HepG2 (cell line): ENCODE measurements around the gene ACTR3. TPM values are rescaled to one million over a fixed set of nuclear protein-coding genes. Genes with fewer than 3 reads are reported as not detected.

Source experiments
- IRX3 ChIP-seq: sonication (generic); formaldehyde crosslinking; IDR thresholded peaks from 2 replicates; pipeline ENCODE4 v1.8.1; 2023; ENCODE audit warnings: mild to moderate bottlenecking, low read depth, missing genetic modification reagents, borderline replicate concordance
- SALL2 ChIP-seq: sonication (generic); formaldehyde crosslinking; IDR thresholded peaks from 2 replicates; pipeline ENCODE4 v1.8.1; 2023; ENCODE audit warnings: mild to moderate bottlenecking, missing genetic modification reagents, inconsistent platforms
- ZNF512B ChIP-seq: sonication (generic); formaldehyde crosslinking; IDR thresholded peaks from 2 replicates; pipeline ENCODE4 v1.5.1; 2020; ENCODE audit warnings: missing genetic modification reagents, mild to moderate bottlenecking, borderline replicate concordance
- ZNF546 ChIP-seq: sonication (generic); formaldehyde crosslinking; conservative IDR thresholded peaks from 2 replicates; pipeline ENCODE4 v1.8.1; 2023; ENCODE audit warnings: mild to moderate bottlenecking, missing genetic modification reagents
- ZNF713 ChIP-seq: sonication (generic); formaldehyde crosslinking; IDR thresholded peaks from 2 replicates; pipeline ENCODE4 v1.4.0; 2020; ENCODE audit warnings: mild to moderate bottlenecking, missing genetic modification reagents
- polyA plus RNA-seq, 8 experiments: library from polyadenylated mRNA; depleted of rRNA in 3 of 8; stranded (reverse) in 7 of 8; unstranded in 1 of 8; fragments of >200 nt; fragmentation: Illumina TruSeq in 4 of 8; extraction: Trizol in 4 of 8; gene quantifications; 2 replicates each; pipeline versions ENCODE4 v1.2.1 to v1.2.3, GENCODE V29; 2011 to 2016; ENCODE audit warnings: low read depth in 4 of 8, missing spikeins in 1 of 8, mixed read lengths in 1 of 8; ENCODE audit not compliant: insufficient read depth in 1 of 8
- total RNA-seq, 5 experiments: library from RNA; depleted of rRNA; stranded (reverse); fragments of >200 nt; fragmentation: Illumina TruSeq; extraction: Trizol; gene quantifications; 2 replicates each; pipeline ENCODE4 v1.2.3, GENCODE V29; 2016; ENCODE audit warnings: low read depth in 1 of 5
- TF ChIP-seq, protein P1 (sequence below): sonication (generic); formaldehyde crosslinking; IDR thresholded peaks from one replicate; pipeline ENCODE4 v1.5.1; 2020; ENCODE audit warnings: mild to moderate bottlenecking, missing genetic modification reagents; ENCODE audit errors: not compliant biosample characterization
- TF ChIP-seq, protein P2 (sequence below): sonication (generic); formaldehyde crosslinking; IDR thresholded peaks from 2 replicates; pipeline ENCODE4 v1.4.0; 2020; ENCODE audit warnings: low read depth, mild to moderate bottlenecking, missing genetic modification reagents
- TF ChIP-seq, protein P3 (sequence below): sonication (generic); formaldehyde crosslinking; IDR thresholded peaks from 2 replicates; pipeline ENCODE4 v1.4.0; 2020; ENCODE audit warnings: missing genetic modification reagents

Gene ACTR3
- total and polyA plus RNA-seq, 2 of the 13 experiments (the other 11 are each of a cell fraction or from before 2014, with no cell fraction given): 123 to 225 TPM

- TF ChIP-seq ZNF512B (CRISPR knock-in tag) (peak; percentile 9; the same call in 1 of the 2 replicates), IRX3 (no peak), ZNF546 (CRISPR knock-in tag) (peak; percentile 78; the same call in 1 of the 2 replicates), SALL2 (CRISPR knock-in tag) (no peak), ZNF713 (CRISPR knock-in tag) (0 out of 2 replicates have a peak, but pooled peaks have one; percentile 48)
- TF ChIP-seq, protein P1, sequence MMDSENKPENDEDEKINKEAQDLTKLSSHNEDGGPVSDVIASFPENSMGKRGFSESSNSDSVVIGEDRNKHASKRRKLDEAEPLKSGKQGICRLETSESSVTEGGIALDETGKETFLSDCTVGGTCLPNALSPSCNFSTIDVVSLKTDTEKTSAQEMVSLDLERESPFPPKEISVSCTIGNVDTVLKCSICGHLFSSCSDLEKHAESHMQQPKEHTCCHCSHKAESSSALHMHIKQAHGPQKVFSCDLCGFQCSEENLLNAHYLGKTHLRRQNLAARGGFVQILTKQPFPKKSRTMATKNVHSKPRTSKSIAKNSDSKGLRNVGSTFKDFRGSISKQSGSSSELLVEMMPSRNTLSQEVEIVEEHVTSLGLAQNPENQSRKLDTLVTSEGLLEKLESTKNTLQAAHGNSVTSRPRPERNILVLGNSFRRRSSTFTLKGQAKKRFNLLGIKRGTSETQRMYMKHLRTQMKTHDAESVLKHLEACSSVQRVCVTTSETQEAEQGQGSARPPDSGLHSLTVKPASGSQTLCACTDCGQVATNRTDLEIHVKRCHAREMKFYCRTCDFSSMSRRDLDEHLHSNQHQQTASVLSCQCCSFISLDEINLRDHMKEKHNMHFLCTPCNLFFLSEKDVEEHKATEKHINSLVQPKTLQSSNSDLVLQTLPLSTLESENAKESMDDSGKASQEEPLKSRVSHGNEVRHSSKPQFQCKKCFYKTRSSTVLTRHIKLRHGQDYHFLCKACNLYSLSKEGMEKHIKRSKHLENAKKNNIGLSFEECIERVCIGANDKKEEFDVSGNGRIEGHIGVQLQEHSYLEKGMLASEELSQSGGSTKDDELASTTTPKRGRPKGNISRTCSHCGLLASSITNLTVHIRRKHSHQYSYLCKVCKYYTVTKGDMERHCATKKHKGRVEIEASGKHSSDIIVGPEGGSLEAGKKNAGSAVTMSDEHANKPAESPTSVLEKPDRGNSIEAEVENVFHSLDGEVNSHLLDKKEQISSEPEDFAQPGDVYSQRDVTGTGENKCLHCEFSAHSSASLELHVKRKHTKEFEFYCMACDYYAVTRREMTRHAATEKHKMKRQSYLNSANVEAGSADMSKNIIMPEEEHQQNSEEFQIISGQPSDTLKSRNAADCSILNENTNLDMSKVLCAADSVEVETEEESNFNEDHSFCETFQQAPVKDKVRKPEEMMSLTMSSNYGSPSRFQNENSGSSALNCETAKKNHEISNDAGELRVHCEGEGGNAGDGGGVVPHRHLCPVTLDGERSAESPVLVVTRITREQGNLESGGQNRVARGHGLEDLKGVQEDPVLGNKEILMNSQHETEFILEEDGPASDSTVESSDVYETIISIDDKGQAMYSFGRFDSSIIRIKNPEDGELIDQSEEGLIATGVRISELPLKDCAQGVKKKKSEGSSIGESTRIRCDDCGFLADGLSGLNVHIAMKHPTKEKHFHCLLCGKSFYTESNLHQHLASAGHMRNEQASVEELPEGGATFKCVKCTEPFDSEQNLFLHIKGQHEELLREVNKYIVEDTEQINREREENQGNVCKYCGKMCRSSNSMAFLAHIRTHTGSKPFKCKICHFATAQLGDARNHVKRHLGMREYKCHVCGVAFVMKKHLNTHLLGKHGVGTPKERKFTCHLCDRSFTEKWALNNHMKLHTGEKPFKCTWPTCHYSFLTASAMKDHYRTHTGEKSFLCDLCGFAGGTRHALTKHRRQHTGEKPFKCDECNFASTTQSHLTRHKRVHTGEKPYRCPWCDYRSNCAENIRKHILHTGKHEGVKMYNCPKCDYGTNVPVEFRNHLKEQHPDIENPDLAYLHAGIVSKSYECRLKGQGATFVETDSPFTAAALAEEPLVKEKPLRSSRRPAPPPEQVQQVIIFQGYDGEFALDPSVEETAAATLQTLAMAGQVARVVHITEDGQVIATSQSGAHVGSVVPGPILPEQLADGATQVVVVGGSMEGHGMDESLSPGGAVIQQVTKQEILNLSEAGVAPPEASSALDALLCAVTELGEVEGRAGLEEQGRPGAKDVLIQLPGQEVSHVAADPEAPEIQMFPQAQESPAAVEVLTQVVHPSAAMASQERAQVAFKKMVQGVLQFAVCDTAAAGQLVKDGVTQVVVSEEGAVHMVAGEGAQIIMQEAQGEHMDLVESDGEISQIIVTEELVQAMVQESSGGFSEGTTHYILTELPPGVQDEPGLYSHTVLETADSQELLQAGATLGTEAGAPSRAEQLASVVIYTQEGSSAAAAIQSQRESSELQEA: peak; percentile 14
- TF ChIP-seq, protein P2, sequence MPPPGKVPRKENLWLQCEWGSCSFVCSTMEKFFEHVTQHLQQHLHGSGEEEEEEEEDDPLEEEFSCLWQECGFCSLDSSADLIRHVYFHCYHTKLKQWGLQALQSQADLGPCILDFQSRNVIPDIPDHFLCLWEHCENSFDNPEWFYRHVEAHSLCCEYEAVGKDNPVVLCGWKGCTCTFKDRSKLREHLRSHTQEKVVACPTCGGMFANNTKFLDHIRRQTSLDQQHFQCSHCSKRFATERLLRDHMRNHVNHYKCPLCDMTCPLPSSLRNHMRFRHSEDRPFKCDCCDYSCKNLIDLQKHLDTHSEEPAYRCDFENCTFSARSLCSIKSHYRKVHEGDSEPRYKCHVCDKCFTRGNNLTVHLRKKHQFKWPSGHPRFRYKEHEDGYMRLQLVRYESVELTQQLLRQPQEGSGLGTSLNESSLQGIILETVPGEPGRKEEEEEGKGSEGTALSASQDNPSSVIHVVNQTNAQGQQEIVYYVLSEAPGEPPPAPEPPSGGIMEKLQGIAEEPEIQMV: peak; percentile 83
- TF ChIP-seq, protein P3, sequence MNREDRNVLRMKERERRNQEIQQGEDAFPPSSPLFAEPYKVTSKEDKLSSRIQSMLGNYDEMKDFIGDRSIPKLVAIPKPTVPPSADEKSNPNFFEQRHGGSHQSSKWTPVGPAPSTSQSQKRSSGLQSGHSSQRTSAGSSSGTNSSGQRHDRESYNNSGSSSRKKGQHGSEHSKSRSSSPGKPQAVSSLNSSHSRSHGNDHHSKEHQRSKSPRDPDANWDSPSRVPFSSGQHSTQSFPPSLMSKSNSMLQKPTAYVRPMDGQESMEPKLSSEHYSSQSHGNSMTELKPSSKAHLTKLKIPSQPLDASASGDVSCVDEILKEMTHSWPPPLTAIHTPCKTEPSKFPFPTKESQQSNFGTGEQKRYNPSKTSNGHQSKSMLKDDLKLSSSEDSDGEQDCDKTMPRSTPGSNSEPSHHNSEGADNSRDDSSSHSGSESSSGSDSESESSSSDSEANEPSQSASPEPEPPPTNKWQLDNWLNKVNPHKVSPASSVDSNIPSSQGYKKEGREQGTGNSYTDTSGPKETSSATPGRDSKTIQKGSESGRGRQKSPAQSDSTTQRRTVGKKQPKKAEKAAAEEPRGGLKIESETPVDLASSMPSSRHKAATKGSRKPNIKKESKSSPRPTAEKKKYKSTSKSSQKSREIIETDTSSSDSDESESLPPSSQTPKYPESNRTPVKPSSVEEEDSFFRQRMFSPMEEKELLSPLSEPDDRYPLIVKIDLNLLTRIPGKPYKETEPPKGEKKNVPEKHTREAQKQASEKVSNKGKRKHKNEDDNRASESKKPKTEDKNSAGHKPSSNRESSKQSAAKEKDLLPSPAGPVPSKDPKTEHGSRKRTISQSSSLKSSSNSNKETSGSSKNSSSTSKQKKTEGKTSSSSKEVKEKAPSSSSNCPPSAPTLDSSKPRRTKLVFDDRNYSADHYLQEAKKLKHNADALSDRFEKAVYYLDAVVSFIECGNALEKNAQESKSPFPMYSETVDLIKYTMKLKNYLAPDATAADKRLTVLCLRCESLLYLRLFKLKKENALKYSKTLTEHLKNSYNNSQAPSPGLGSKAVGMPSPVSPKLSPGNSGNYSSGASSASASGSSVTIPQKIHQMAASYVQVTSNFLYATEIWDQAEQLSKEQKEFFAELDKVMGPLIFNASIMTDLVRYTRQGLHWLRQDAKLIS: peak; percentile 43; the same call in 1 of the 2 replicates
These were observed 88.0 kb downstream of the ACTR3 start (continued) for GRCh38 chr2:113977660-113978523.
